Measurements from ENCODE around the gene ERI3. TPM values are rescaled to one million over a fixed set of nuclear protein-coding genes. Genes with fewer than 3 reads are reported as not detected.
A peak's percentile ranks its signal among the peaks of the same experiment; 100 is the strongest.

The ERI3 gene
- total RNA-seq, 1 experiment from 2014 or later, result 80.1 TPM

DNA sequence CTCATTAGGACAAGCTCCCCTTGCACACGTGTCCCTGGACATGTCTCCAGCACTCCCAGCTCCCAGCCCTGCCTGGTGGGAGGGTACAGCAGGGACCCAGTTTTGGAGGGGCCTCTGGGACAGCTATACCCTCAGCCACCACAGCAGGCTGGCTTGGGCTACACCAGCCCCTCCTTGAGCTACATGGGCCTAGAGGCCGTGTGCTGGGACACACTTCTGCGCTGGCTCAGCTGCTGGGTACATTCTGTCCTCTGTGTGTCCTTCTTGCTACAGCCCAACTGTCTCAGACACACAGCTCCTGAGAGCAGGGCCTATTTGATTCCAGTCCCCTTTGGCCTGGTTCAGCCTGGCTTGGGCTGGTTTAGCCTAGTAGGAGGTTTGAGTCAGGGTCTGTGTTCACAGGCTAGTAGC is 115.1 kb downstream of the ERI3 start:
- no peak for DNase-seq (ENCODE audit: low read depth)

DNA sequence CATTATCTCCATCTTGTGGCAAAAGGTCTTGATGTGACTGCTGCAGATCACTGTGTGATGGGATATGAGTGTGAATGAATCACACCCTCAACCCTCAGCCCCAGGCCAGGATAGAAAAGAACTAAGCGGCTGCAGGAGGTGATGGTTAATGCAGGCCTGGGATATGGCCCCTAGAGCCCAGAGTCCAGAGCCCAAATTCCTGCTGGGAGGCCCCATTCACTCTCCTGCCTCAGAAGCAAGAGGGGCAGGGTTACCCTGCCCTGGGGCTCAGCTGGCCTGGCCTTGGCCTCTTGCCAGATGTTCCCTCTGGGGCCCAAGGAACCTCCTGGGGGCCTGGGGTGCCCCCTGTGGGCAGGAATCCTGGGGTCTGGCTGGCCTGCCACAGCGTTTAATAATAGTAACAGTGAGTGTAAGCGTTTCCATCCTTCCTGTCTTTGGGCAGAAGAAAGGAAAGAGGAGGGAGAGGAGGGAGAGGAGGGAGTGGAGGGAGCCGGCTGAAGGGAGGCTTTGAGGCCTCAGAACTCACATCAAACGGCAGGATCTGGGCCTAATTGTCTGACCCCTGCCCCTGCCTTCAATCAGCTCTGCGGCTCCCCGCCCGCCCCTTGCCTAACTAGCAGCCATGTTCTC is 115.6 kb downstream of the ERI3 start:
- peak; percentile 75 for DNase-seq (ENCODE audit: low read depth)

DNA sequence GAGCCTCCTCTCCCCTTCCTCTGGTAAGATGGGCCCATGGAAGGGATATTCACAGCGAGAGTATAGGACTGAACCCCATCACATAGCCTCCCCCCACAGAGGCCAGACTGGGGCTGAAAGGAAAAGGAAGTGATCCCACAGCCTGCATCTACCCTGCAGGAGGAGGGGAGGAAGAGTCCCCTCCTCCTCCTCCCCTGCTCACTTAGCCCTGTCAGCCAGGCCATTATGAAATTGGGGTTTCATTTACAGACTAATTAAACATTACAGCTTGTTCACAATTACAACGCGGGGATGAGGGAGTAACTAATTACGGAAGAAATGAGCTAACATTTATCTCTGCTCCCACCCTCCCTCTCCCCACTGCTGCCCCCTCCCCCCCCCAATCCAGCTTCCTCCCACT is 116.4 kb downstream of the ERI3 start:
- DNase-seq (ENCODE audit: low read depth), result no peak

GRCh38 chr1:44237721-44238457 is 117.2 kb downstream of the ERI3 start:
- no peak for DNase-seq (ENCODE audit: low read depth)

DNA sequence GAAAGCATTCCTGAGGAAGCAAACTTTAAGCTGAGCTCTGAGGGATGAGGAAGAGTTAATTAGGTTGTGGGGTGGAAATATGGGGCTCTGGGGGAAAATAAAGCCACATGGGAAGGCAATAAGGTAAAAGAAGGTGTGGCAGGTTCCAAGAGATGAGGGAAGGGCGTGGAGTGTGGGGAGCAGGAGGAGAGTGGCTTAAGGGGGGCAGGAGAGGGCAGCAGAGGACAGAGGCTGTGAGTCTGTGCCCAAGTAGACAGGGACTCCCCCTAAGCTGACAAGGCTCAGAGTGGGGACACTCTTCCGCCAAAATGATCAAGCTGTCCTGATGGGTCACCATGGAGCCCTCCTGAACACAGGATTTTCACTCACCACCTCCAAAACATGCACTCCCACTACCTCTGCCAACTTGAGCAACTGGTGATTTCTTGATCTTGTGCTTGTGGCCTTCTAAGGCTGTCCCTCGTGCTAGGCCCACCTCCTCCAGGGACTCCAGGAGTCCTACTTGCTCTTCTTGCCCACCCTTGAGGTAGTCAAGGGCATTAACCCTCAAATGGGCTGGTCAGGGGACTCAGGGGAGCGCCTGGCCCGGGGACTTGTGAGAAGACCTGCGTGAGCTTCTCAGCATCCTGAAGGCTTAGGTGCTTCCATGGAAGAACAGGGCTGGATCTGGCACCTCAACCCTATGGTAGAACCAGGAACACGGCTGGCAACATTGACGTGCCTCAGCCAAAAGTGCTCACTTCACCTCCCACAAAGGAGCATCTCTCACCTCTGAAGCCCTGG is 118.4 kb downstream of the ERI3 start:
- DNase-seq (ENCODE audit: low read depth), result no peak

DNA sequence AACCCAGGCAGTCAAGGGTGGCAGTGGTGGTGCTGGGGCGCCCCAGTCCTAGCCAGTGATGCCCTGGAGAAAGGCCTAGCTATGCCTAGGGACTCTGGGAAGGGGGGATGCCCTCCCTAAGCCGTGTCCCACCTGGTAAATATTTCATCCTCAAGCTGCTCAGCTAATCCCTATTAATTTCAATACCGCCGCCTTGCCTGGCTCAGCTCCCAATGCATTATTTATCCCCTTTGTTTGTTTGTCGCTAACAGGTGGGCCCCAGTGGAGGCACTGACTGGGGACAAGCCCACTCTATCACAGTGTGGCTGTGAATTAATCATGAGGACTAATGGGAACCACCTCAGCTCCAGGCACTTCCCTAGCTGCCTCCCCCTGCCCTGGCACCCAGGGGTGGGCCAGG is 119.2 kb downstream of the ERI3 start:
- DNase-seq (ENCODE audit: low read depth), result no peak

GRCh38 chr1:44233593-44233992 is 121.5 kb downstream of the ERI3 start:
- DNase-seq (ENCODE audit: low read depth), result no peak

DNA sequence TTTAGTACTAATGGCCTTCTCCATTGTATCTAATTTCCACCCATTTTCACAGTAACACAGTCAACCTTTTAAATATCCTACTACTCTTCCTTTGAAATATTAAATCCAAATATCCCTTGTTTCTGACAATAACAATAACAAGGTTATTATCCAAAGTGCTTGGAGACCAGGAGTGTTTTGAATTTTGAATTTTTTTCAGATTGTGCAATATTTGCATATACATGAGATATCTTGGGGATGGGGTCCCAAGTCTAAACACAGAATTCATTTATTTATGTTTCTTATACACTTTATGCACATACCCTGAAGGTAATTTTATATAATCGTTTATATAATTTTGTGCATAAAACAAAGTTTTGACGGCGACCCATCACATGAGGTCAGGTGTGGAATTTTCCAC is 124.3 kb downstream of the ERI3 start:
- no peak for DNase-seq (ENCODE audit: low read depth)

DNA sequence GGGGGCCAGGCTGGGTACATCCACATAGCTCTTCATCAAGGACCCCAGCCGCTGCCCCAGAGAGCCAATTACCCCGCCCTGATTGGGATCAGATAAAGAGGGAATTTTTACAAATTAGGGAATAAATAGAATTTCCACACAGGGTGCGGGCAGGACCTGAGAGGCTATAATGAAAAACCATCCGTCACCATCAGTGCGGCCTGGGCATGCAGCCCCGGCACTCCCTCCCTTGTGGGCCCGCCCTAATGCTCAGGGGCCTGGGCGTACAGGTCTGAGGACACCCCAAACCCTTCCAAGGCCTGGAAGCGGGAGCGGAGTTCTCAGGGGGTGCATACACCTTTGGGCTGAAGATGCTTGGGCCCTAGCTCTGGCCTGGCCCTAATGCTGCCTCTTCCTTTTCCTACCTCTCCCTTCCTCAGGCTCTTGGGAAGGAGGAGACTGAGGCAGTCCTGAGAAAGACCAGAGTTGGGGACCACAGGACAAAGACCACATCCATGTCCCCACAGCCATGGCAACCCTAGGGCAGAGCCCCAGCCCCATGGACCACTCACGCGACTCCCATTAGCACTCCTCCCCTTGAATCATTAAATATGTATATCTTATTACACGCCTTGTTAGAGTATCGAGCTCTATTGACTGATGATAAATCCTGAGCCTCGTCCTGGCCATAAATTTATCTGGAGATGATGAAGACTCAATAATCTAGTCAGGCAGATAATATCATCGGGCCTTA is 125.5 kb downstream of the ERI3 start:
- no peak for DNase-seq (ENCODE audit: low read depth)

DNA sequence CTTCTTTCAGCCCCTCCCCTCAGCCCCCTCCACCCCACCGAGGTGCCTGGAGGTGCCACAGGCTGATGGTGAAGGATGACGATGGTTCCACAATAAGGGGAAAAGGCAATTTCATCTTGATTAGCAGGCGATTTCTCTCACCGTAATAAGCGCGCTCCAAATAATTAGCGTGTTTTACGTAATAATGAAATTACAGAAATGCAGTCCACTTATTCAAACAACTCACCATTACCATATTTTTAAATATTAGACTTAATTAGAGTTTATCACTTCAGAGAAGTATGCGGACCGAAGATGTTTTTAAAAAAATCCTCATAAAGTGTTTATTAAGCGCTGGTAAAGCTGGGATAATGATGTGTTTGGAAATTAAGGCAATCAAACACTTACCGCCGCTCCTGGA is 126.8 kb downstream of the ERI3 start:
- DNase-seq (ENCODE audit: low read depth), result no peak

DNA sequence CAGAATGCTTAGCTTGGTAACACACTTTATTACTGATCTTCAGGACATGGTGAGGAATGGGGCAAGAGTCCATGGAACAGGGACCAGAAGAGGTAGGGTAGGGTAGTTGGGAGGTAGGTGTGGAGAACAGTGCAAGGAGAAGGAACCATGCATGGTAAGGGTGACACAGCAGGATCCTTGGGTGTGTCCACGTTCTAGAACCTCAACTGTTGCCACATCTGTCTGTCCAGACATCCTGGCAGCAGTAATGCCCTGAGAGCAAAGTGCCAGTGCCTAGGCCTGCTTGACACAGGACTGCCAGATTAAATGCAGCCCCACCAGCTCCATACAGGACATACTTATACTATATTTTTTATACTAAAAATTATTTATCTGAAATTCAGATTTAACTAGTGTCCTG is 127.8 kb downstream of the ERI3 start:
- DNase-seq (ENCODE audit: low read depth), result no peak

GRCh38 chr1:44225761-44226160 is 129.3 kb downstream of the ERI3 start:
- no peak for DNase-seq (ENCODE audit: low read depth)

DNA sequence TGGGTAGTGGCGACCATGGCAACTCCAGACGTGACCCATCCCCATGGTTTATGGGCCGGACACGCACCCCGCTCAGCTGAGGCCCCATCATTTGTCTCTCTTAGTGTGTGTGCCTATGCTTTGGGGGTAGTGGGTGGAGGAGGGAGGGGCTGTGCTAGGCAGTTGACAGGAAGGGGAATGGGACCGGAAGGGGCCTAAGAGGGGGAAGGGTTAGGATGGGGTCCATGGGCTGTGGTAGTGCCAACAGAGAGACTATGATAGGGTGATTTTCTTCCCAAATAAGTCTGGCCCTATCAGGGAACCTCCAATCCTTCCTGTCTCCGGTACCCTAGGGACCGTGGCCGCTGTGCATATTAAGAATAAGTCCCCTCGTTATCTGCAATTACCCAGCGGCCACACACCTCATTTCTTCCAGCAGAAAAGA is 131.9 kb downstream of the ERI3 start:
- no peak for DNase-seq (ENCODE audit: low read depth)

GRCh38 chr1:44222397-44223186 is 132.5 kb downstream of the ERI3 start:
- DNase-seq (ENCODE audit: low read depth), result no peak

DNA sequence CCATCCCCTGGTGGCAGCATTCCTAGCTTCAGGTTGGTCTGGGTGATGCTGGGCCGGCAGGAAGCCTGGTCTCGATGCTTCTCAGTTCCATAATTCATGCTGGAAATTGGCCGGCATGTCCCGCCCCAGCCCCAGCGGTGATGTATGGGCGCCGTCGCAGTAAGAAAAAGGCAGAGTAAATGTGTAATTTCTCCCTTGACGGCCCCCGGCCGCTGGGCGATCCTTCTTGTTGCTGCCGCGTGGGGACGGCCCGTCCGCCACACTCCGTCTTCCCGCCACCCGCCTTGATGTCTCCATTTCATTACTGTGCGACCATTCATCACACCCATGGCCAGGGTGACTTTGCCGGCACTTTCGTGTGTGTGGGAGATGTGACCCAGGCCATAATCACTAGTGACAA is 133.3 kb downstream of the ERI3 start:
- no peak for DNase-seq (ENCODE audit: low read depth)

DNA sequence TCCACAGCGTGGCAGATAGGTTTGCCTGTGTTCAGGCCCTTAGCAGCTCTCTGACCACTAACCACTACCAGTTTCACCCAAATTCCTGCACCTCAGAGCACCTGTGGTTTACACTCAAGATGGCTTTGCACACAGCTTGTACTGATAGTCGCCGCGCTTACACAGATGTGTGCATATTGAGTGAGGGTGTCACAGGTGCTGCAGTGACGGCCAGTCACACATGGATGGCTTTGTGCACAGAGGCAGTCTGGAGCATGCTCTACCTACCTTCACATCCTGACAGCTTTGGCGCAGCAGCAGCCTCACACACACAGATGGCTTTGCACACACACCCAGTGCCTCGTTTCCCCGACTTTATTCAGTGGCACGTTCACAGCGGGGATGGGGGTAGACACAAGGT is 134.3 kb downstream of the ERI3 start:
- DNase-seq (ENCODE audit: low read depth), result no peak

GRCh38 chr1:44220001-44220751 is 134.9 kb downstream of the ERI3 start:
- no peak for DNase-seq (ENCODE audit: low read depth)

- no peak for DNase-seq (ENCODE audit: low read depth)
Observed at GRCh38 chr1:44219301-44219626, 135.8 kb downstream of the ERI3 start.

GRCh38 chr1:44218503-44219300 is 136.4 kb downstream of the ERI3 start:
- DNase-seq (ENCODE audit: low read depth), result no peak

Measured in HT1080 (cell line).